CD14-positive monocyte (primary cell): ENCODE results near the gene HVCN1. TPM values are rescaled to one million over a fixed set of nuclear protein-coding genes. Genes with fewer than 3 reads are reported as not detected.

ENCODE experiments used
- DNase-seq, 3 donors: peaks; one replicate each; pipeline ENCODE4 v3.0.0-alpha.2; 2011 to 2022
- H2AFZ ChIP-seq: 2 replicates; pipeline ENCODE4 v1.6.0; 2012; ENCODE audit warnings: mild to moderate bottlenecking, low read depth, low read length, inconsistent platforms; ENCODE audit not compliant: insufficient read depth, poor library complexity, severe bottlenecking
- H3K27ac ChIP-seq, 2 donors: 1 replicate in 1 of 2; 2 replicates in 1 of 2; pipeline ENCODE4 v1.5.1; 2012 to 2013; ENCODE audit warnings: low read length in 2 of 2, control low read depth in 1 of 2, inconsistent platforms in 1 of 2, low read depth in 1 of 2, mild to moderate bottlenecking in 1 of 2
- H3K27me3 ChIP-seq, 2 donors: one replicate each; pipeline versions ENCODE4 v1.6.0 to v1.6.1; 2011 to 2013; ENCODE audit warnings: low read length in 2 of 2; ENCODE audit not compliant: control insufficient read depth in 2 of 2, insufficient read depth in 2 of 2
- H3K36me3 ChIP-seq, 2 donors: replicated peaks in 1 of 2; 1 replicate in 1 of 2; 2 replicates in 1 of 2; pipeline versions ENCODE4 v1.5.1 to v1.6.1; 2012 to 2013; ENCODE audit warnings: low read length in 2 of 2, control low read depth in 1 of 2, inconsistent platforms in 1 of 2, mild to moderate bottlenecking in 1 of 2; ENCODE audit not compliant: insufficient read depth in 2 of 2, control insufficient read depth in 1 of 2
- H3K4me1 ChIP-seq, 2 donors: 1 replicate in 1 of 2; 2 replicates in 1 of 2; pipeline versions ENCODE4 v1.5.1 to v1.6.1; 2012 to 2013; ENCODE audit warnings: low read length in 2 of 2, control low read depth in 1 of 2, inconsistent platforms in 1 of 2, mild to moderate bottlenecking in 1 of 2, moderate library complexity in 1 of 2; ENCODE audit not compliant: insufficient read depth in 2 of 2, control insufficient read depth in 1 of 2
- H3K4me2 ChIP-seq: replicated peaks from 2 replicates; pipeline ENCODE3; 2012; ENCODE audit warnings: low read length, moderate library complexity, mild to moderate bottlenecking; ENCODE audit not compliant: poor library complexity, severe bottlenecking; ENCODE audit errors: extremely low read depth
- H3K4me3 ChIP-seq, 3 experiments: fragments of 200-600 bp in 1 of 3; sonication (generic) in 1 of 3; replicated peaks in 1 of 3; 1 replicate in 2 of 3; 2 replicates in 1 of 3; pipeline ENCODE4 v1.5.1; 2011 to 2013; ENCODE audit warnings: low read length in 3 of 3, mild to moderate bottlenecking in 3 of 3, control low read depth in 2 of 3, low read depth in 2 of 3, inconsistent platforms in 1 of 3, moderate library complexity in 1 of 3
- H3K79me2 ChIP-seq: 2 replicates; pipeline ENCODE4 v1.6.0; 2012; ENCODE audit warnings: mild to moderate bottlenecking, control low read depth, inconsistent platforms, low read length, moderate library complexity; ENCODE audit not compliant: insufficient read depth
- H3K9ac ChIP-seq: 2 replicates; pipeline ENCODE4 v1.6.0; 2017; ENCODE audit warnings: low read length, mild to moderate bottlenecking; ENCODE audit not compliant: insufficient read depth, poor library complexity, severe bottlenecking
- H3K9me3 ChIP-seq, 2 donors: replicated peaks in 1 of 2; 1 replicate in 1 of 2; 2 replicates in 1 of 2; pipeline versions ENCODE4 v1.5.1 to v1.6.1; 2012 to 2013; ENCODE audit warnings: low read length in 2 of 2, control low read depth in 1 of 2; ENCODE audit not compliant: control insufficient read depth in 1 of 2, insufficient read depth in 1 of 2
- H4K20me1 ChIP-seq: 2 replicates; pipeline ENCODE4 v1.6.0; 2012; ENCODE audit warnings: mild to moderate bottlenecking, low read length, control low read depth, moderate library complexity; ENCODE audit not compliant: insufficient read depth
- H3K27ac Mint-ChIP-seq, 7 donors: one replicate each; pipeline ENCODE4 v1.8.0; 2020; ENCODE audit warnings: mild to moderate bottlenecking in 7 of 7, mixed read lengths in 7 of 7, moderate library complexity in 6 of 7, inconsistent platforms in 2 of 7
- H3K27me3 Mint-ChIP-seq, 3 donors: one replicate each; pipeline ENCODE4 v1.8.0; 2021 to 2022; ENCODE audit warnings: low read depth in 3 of 3, mild to moderate bottlenecking in 3 of 3, mixed read lengths in 3 of 3, moderate library complexity in 3 of 3, inconsistent platforms in 1 of 3
- H3K36me3 Mint-ChIP-seq, 2 donors: one replicate each; pipeline ENCODE4 v1.8.0; 2020; ENCODE audit warnings: mixed read lengths in 2 of 2, inconsistent platforms in 1 of 2, mild to moderate bottlenecking in 1 of 2
- H3K4me1 Mint-ChIP-seq: one replicate; pipeline ENCODE4 v1.8.0; 2020; ENCODE audit warnings: mild to moderate bottlenecking, mixed read lengths
- H3K4me3 Mint-ChIP-seq, 2 donors: one replicate each; pipeline ENCODE4 v1.8.0; 2020; ENCODE audit warnings: mild to moderate bottlenecking in 2 of 2, mixed read lengths in 2 of 2, moderate library complexity in 1 of 2
- H3K9me3 Mint-ChIP-seq, 7 donors: one replicate each; pipeline ENCODE4 v1.8.0; 2020 to 2022; ENCODE audit warnings: mixed read lengths in 7 of 7, mild to moderate bottlenecking in 6 of 7, moderate library complexity in 6 of 7, inconsistent platforms in 2 of 7
- CTCF ChIP-seq: fragments of 200-600 bp; IDR thresholded peaks from one replicate; pipeline ENCODE4 v1.8.0; 2022; ENCODE audit warnings: antibody characterized with exemption, mild to moderate bottlenecking
- WGBS: methylation state at CpG from one replicate; pipeline ENCODE4 v1.1.5; 2013; ENCODE audit warnings: missing lambda C conversion rate; ENCODE audit not compliant: insufficient coverage; 5-methylcytosine and 5-hydroxymethylcytosine counted together
- intact Hi-C, 2 donors: fragments of 100-400 bp; cut with micrococcal nuclease; formaldehyde crosslinking; loops; one replicate each; pipeline versions ENCODE4 v1.15.0 to v1.15.1; 2023
- polyA plus RNA-seq, 3 donors: library from polyadenylated mRNA; depleted of rRNA in 1 of 3; unstranded in 2 of 3; stranded (reverse) in 1 of 3; fragments of 300-500 nt in 2 of 3; fragments of >200 nt in 1 of 3; fragmentation: Illumina TruSeq in 2 of 3; gene quantifications; 1 replicate in 2 of 3; 2 replicates in 1 of 3; pipeline ENCODE4 v1.2.3, GENCODE V29; 2012 to 2021

HVCN1 gene
- polyA plus RNA-seq, 3 donors = 119 to 167 (median 121) TPM

GRCh38 chr12:110641521-110641920, 47.4 kb downstream of the HVCN1 start:
- intact Hi-C loops = no loop called here
- Histone ChIP-seq H3K27ac (no peak overlapping the region), H4K20me1 (no peaks in the 10 kb centered on the region), H3K9me3 (no peaks in the 10 kb centered on the region), H2AFZ (no peak overlapping the region), H3K36me3 (peaks cover 11 to 16% of the 10 kb centered on the region in 2 donors), H3K9ac (peak overlapping the region; percentile 10), H3K27me3 (no peaks in the 10 kb centered on the region), H3K4me3 (no peak overlapping the region), H3K4me2 (no peak overlapping the region), H3K79me2 (no peaks in the 10 kb centered on the region), H3K4me1 (peaks cover 27 to 38% of the 10 kb centered on the region in 2 donors)
- H3K9me3 Mint-ChIP-seq = peaks cover 0 to 4% (median 0%) of the 10 kb centered on the region in 7 donors
- H3K36me3 Mint-ChIP-seq = peaks cover 14 to 20% of the 10 kb centered on the region in 2 donors
- H3K27ac Mint-ChIP-seq = no peak overlapping the region
- DNase-seq = no peak
- H3K4me3 Mint-ChIP-seq = no peak overlapping the region
- peaks cover 50% of the 10 kb centered on the region for H3K4me1 Mint-ChIP-seq
- TF ChIP-seq CTCF = no peak
- WGBS = 67% methylated on average over 1 of the region's 7 CpGs
- peaks cover 0 to 7% (median 4%) of the 10 kb centered on the region in 3 donors for H3K27me3 Mint-ChIP-seq

DNA sequence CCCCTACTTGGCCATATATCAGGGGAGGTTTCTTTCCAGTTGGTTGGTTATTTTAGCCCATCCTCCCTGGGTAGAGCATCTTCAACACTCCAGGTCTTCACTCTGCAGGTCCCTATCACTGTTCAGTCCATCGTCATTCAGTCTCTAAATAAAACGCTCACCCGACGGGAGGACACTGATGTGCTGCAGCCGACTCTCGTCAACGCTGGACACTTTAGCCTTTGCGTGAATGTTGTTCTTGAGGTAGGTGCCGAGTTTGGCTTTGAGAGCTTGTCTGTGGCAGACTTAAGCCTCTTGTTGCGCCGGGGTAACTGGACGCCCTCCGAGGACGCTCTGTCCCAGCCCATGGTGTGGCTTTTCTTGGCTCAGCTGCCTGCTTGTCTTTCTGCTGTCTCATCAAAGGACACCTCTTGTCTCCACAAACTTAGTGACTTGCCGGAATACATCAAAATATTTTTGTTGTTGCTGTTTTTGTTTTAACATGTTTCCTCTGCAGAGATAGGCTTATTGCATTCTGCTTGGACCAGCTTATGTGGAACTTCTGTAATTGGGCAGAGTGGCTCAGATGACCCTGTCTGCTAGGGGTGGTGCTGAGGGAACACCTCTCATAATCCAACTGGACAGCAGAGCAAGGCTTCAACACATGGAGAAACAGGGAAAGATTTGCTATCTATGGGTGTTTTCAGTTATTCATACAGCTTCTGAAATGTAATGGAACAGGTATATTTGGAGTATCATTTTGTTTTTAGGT, 48.5 kb downstream of the HVCN1 start:
- intact Hi-C loops = no loop called here
- Histone ChIP-seq H3K9ac (peak overlapping the region; percentile 10), H3K4me3 (no peak overlapping the region), H3K27ac (peak overlapping the region in 1 of 2 donors; percentile 63), H3K4me1 (peaks cover 27 to 38% of the 10 kb centered on the region in 2 donors), H3K79me2 (no peaks in the 10 kb centered on the region), H3K27me3 (no peaks in the 10 kb centered on the region), H3K9me3 (no peaks in the 10 kb centered on the region), H2AFZ (no peak overlapping the region), H4K20me1 (no peaks in the 10 kb centered on the region), H3K36me3 (peaks cover 1 to 5% of the 10 kb centered on the region in 2 donors), H3K4me2 (no peak overlapping the region)
- Mint-ChIP-seq H3K4me3 (no peak overlapping the region), H3K27me3 (peaks cover 0 to 7% (median 4%) of the 10 kb centered on the region in 3 donors), H3K9me3 (peaks cover 0 to 4% (median 0%) of the 10 kb centered on the region in 7 donors), H3K27ac (peak overlapping the region in 3 of 7 donors; percentile 39 to 46 (median 43)), H3K36me3 (peaks cover 5 to 10% of the 10 kb centered on the region in 2 donors), H3K4me1 (peaks cover 56% of the 10 kb centered on the region)
- WGBS = 95% methylated on average over 8 of the region's 15 CpGs
- no peak for TF ChIP-seq CTCF
- DNase-seq = no peak
